Measurements from ENCODE around the gene USP19.

Gene USP19

GRCh38 chr3:49132437-49133225 is 12.0 kb upstream of the USP19 start, which contains the start of gene LAMB2:
TSS of gene LAMB2 (minus strand) at chr3:49133050. CDS start at chr3:49132867, 183 bp downstream.
- no peak for DNase-seq

GRCh38 chr3:49132073-49132436 is 11.4 kb upstream of the USP19 start:
- DNase-seq = no peak

GRCh38 chr3:49131576-49131975 is 11.0 kb upstream of the USP19 start:
- no peak for DNase-seq

GRCh38 chr3:49131040-49131439 is 10.4 kb upstream of the USP19 start:
- DNase-seq = no peak

- DNase-seq = no peak
Observed at GRCh38 chr3:49124991-49125670, 4.5 kb upstream of the USP19 start.

- DNase-seq = no peak
Observed at GRCh38 chr3:49124203-49124602, 3.6 kb upstream of the USP19 start.

GRCh38 chr3:49123687-49124086 is 3.1 kb upstream of the USP19 start:
- DNase-seq = no peak

GRCh38 chr3:49122886-49123545 is 2.4 kb upstream of the USP19 start:
- no peak for DNase-seq

- DNase-seq = no peak
Observed at GRCh38 chr3:49122451-49122850, 1.8 kb upstream of the USP19 start.

- no peak for DNase-seq
Observed at GRCh38 chr3:49122022-49122421, 1.4 kb upstream of the USP19 start.

- no peak for DNase-seq
Observed at GRCh38 chr3:49121132-49121736, 611 bp upstream of the USP19 start.

- no peak for DNase-seq
Observed at GRCh38 chr3:49120096-49120437, 556 bp downstream of the USP19 start.

- DNase-seq = no peak
Observed at GRCh38 chr3:49119439-49119838, 1.2 kb downstream of the USP19 start.

- no peak for DNase-seq
Observed at GRCh38 chr3:49119036-49119435, 1.6 kb downstream of the USP19 start.

GRCh38 chr3:49112262-49112661 is 8.4 kb downstream of the USP19 start:
- DNase-seq = no peak

GRCh38 chr3:49111347-49111746 is 9.3 kb downstream of the USP19 start:
- no peak for DNase-seq

GRCh38 chr3:49110780-49111179 is 9.8 kb downstream of the USP19 start:
- DNase-seq = no peak

GRCh38 chr3:49108346-49108745 is 12.3 kb downstream of the USP19 start:
- no peak for DNase-seq

GRCh38 chr3:49104427-49105291 is 16.0 kb downstream of the USP19 start, which contains the start of gene QARS1:
TSS of gene QARS1 (minus strand) at chr3:49104757. CDS start at chr3:49104733, 24 bp downstream.
- DNase-seq = peak; percentile 75 to 88 (median 82)

GRCh38 chr3:49104052-49104426 is 16.6 kb downstream of the USP19 start:
- no peak for DNase-seq

GRCh38 chr3:49100046-49100615 is 20.5 kb downstream of the USP19 start:
- DNase-seq = no peak
